HepG2 (cell line): ENCODE results near the gene ANKRD7. TPM values are rescaled to one million over a fixed set of nuclear protein-coding genes. Genes with fewer than 3 reads are reported as not detected.

Experiments
- ATAC-seq: fragments of 200-7000 bp; cut with Tn5 transposase; 3 replicates; pipeline ENCODE4 v1.9.1; 2020; ENCODE audit warnings: mild to moderate bottlenecking, moderate library complexity
- BruUV-seq: library from RNA; stranded (reverse); fragments of 400-500 nt; replicated peaks from 2 replicates; lab custom pipeline; 2021; lab: Mats Ljungman, UMichigan
- CTCF ChIA-PET: fragments of 300-600 bp; formaldehyde crosslinking; extraction: SDS; loops from one replicate; lab custom pipeline; 2021; ENCODE audit warnings: low total read pairs, inconsistent platforms, low intra/inter-chr PET ratio; lab: Yijun Ruan, JAX
- POLR2A ChIA-PET: fragments of 350-600 bp; sonication (Branson Sonifier 250); formaldehyde crosslinking; loops from one replicate; lab custom pipeline; 2020; ENCODE audit warnings: antibody characterized with exemption, inconsistent platforms; lab: Yijun Ruan, JAX
- DNase-seq: peaks from one replicate; pipeline ENCODE4 v3.0.0-alpha.2; 2015; ENCODE audit warnings: low spot score
- FAIRE-seq: peaks from 3 replicates; lab custom pipeline; 2011; peaks lifted over from hg19 to GRCh38; lab: Jason Lieb, UNC
- H2AFZ ChIP-seq: one replicate; pipeline ENCODE4 v1.6.1; 2011; ENCODE audit warnings: low read length, inconsistent platforms
- H3K27ac ChIP-seq: fragments of 300-600 bp; 3 replicates; pipeline ENCODE4 v1.8.0; 2011; ENCODE audit warnings: mixed run types, mild to moderate bottlenecking, mixed read lengths, low read length, inconsistent platforms; ENCODE audit not compliant: insufficient read depth; ENCODE audit errors: extremely low read length
- H3K27me3 ChIP-seq, 2 experiments: fragments of 200-600 bp in 1 of 2; 2 replicates in 1 of 2; 3 replicates in 1 of 2; pipeline versions ENCODE4 v1.6.0 to v1.8.0; 2011; ENCODE audit warnings: low read length in 2 of 2, mild to moderate bottlenecking in 2 of 2, moderate library complexity in 2 of 2, inconsistent platforms in 1 of 2; ENCODE audit not compliant: insufficient read depth in 2 of 2, control insufficient read depth in 1 of 2
- H3K36me3 ChIP-seq, 2 experiments: fragments of 200-600 bp in 1 of 2; replicated peaks in 1 of 2; 2 replicates in 1 of 2; 3 replicates in 1 of 2; pipeline versions ENCODE4 v1.5.1 to v1.8.0; 2011; ENCODE audit warnings: low read length in 2 of 2, inconsistent platforms in 1 of 2; ENCODE audit not compliant: insufficient read depth in 2 of 2, control insufficient read depth in 1 of 2
- H3K4me1 ChIP-seq: 2 replicates; pipeline ENCODE4 v1.5.1; 2012; ENCODE audit warnings: low read length, inconsistent platforms; ENCODE audit not compliant: insufficient read depth
- H3K4me2 ChIP-seq: 2 replicates; pipeline ENCODE4 v1.6.0; 2011; ENCODE audit warnings: low read depth, low read length, inconsistent platforms
- H3K4me3 ChIP-seq, 3 experiments: fragments of 200-600 bp in 1 of 3; sonication (generic), shearing (Covaris generic) in 1 of 3; replicated peaks in 1 of 3; 2 replicates each; pipeline ENCODE4 v1.5.1; 2011 to 2016; ENCODE audit warnings: low read length in 3 of 3, inconsistent platforms in 2 of 3, low read depth in 2 of 3, mild to moderate bottlenecking in 2 of 3, control low read depth in 1 of 3, mixed read lengths in 1 of 3; ENCODE audit not compliant: insufficient read depth in 1 of 3
- H3K79me2 ChIP-seq: one replicate; pipeline ENCODE4 v1.6.1; 2011; ENCODE audit warnings: low read length, inconsistent platforms; ENCODE audit not compliant: insufficient read depth
- H3K9ac ChIP-seq: 2 replicates; pipeline ENCODE4 v1.6.0; 2011; ENCODE audit warnings: mild to moderate bottlenecking, low read depth, low read length, inconsistent platforms; ENCODE audit not compliant: insufficient read depth
- H3K9me3 ChIP-seq: 2 replicates; pipeline ENCODE4 v1.5.1; 2012; ENCODE audit warnings: mild to moderate bottlenecking, low read length
- H4K20me1 ChIP-seq: 2 replicates; pipeline ENCODE4 v1.6.0; 2011; ENCODE audit warnings: inconsistent platforms, mild to moderate bottlenecking, low read length, moderate library complexity; ENCODE audit not compliant: insufficient read depth
- ELF1 ChIP-seq: sonication (generic); formaldehyde crosslinking; IDR thresholded peaks from 2 replicates; pipeline ENCODE4 v1.4.0; 2020; ENCODE audit warnings: missing genetic modification reagents
- IRX3 ChIP-seq: sonication (generic); formaldehyde crosslinking; IDR thresholded peaks from 2 replicates; pipeline ENCODE4 v1.8.1; 2023; ENCODE audit warnings: mild to moderate bottlenecking, low read depth, missing genetic modification reagents, borderline replicate concordance
- KDM1A ChIP-seq: IDR thresholded peaks from 2 replicates; pipeline ENCODE4 v1.6.1; 2016; ENCODE audit warnings: missing compliant biosample characterization
- KLF6 ChIP-seq: IDR thresholded peaks from 2 replicates; pipeline ENCODE4 v1.8.0; 2016; ENCODE audit warnings: missing biosample characterization, missing genetic modification reagents
- MAFF ChIP-seq: IDR thresholded peaks from 2 replicates; pipeline ENCODE4 v1.6.1; 2011; ENCODE audit warnings: low read depth, low read length, improper control_type of control experiment
- MED8 ChIP-seq: sonication (generic); formaldehyde crosslinking; IDR thresholded peaks from 2 replicates; pipeline ENCODE4 v1.8.1; 2023; ENCODE audit warnings: mild to moderate bottlenecking, missing genetic modification reagents; ENCODE audit not compliant: insufficient replicate concordance
- MLX ChIP-seq: IDR thresholded peaks from 2 replicates; pipeline ENCODE4 v1.6.1; 2016
- NBN ChIP-seq: fragments of 450-650 bp; conservative IDR thresholded peaks from 2 replicates; pipeline ENCODE4 v1.6.1; 2017
- NPAS2 ChIP-seq: sonication (generic); formaldehyde crosslinking; IDR thresholded peaks from 2 replicates; pipeline ENCODE4 v1.8.0; 2022; ENCODE audit warnings: mild to moderate bottlenecking, missing genetic modification reagents, borderline replicate concordance
- SIN3A ChIP-seq: IDR thresholded peaks from 2 replicates; pipeline ENCODE4 v1.6.1; 2011; ENCODE audit warnings: low read depth, mild to moderate bottlenecking, control low read depth, low read length, borderline replicate concordance
- SIX1 ChIP-seq: sonication (generic); formaldehyde crosslinking; IDR thresholded peaks from 2 replicates; pipeline ENCODE4 v1.4.0; 2020; ENCODE audit warnings: missing genetic modification reagents, borderline replicate concordance
- SP4 ChIP-seq: sonication (generic); formaldehyde crosslinking; IDR thresholded peaks from 2 replicates; pipeline ENCODE4 v1.8.1; 2023; ENCODE audit warnings: mild to moderate bottlenecking, missing genetic modification reagents
- TFE3 ChIP-seq: IDR thresholded peaks from 2 replicates; pipeline ENCODE4 v1.6.1; 2016
- TIGD3 ChIP-seq: sonication (generic); formaldehyde crosslinking; IDR thresholded peaks from 2 replicates; pipeline ENCODE4 v1.5.1; 2020; ENCODE audit warnings: mild to moderate bottlenecking, missing genetic modification reagents, borderline replicate concordance
- ZFP82 ChIP-seq: sonication (generic); formaldehyde crosslinking; IDR thresholded peaks from 2 replicates; pipeline ENCODE4 v1.5.1; 2020; ENCODE audit warnings: mild to moderate bottlenecking, missing genetic modification reagents, borderline replicate concordance
- ZNF773 ChIP-seq: sonication (generic); formaldehyde crosslinking; IDR thresholded peaks from 2 replicates; pipeline ENCODE4 v1.4.0; 2020; ENCODE audit warnings: missing genetic modification reagents, borderline replicate concordance
- WGBS: methylation state at CpG from one replicate; pipeline ENCODE4 v1.1.6; 2017; ENCODE audit warnings: low lambda C conversion rate; 5-methylcytosine and 5-hydroxymethylcytosine counted together
- in situ Hi-C: cut with HindIII; loops from 2 replicates; pipeline ENCODE4 v1.10.0; 2017; ENCODE audit warnings: low pct_unique_long_range_greater_than_20kb; ENCODE audit not compliant: extremely low pct_ligation_motif_present
- intact Hi-C: fragments of 100-400 bp; cut with micrococcal nuclease; formaldehyde crosslinking; loops from one replicate; pipeline ENCODE4 v1.10.0; 2022; ENCODE audit not compliant: unreplicated experiment
- polyA plus RNA-seq, 8 experiments: library from polyadenylated mRNA; depleted of rRNA in 3 of 8; stranded (reverse) in 7 of 8; unstranded in 1 of 8; fragments of >200 nt; fragmentation: Illumina TruSeq in 4 of 8; extraction: Trizol in 4 of 8; gene quantifications; 2 replicates each; pipeline versions ENCODE4 v1.2.1 to v1.2.3, GENCODE V29; 2011 to 2016; ENCODE audit warnings: low read depth in 4 of 8, missing spikeins in 1 of 8, mixed read lengths in 1 of 8; ENCODE audit not compliant: insufficient read depth in 1 of 8
- total RNA-seq, 5 experiments: library from RNA; depleted of rRNA; stranded (reverse); fragments of >200 nt; fragmentation: Illumina TruSeq; extraction: Trizol; gene quantifications; 2 replicates each; pipeline ENCODE4 v1.2.3, GENCODE V29; 2016; ENCODE audit warnings: low read depth in 1 of 5
- TF ChIP-seq, protein P1 (sequence below): sonication (generic); formaldehyde crosslinking; IDR thresholded peaks from 2 replicates; pipeline ENCODE4 v1.5.0; 2020; ENCODE audit warnings: mild to moderate bottlenecking, missing genetic modification reagents

The ANKRD7 gene
- total and polyA plus RNA-seq, 2 of the 13 experiments (the other 11 are each of a cell fraction or from before 2014, with no cell fraction given) = not detected

DNA sequence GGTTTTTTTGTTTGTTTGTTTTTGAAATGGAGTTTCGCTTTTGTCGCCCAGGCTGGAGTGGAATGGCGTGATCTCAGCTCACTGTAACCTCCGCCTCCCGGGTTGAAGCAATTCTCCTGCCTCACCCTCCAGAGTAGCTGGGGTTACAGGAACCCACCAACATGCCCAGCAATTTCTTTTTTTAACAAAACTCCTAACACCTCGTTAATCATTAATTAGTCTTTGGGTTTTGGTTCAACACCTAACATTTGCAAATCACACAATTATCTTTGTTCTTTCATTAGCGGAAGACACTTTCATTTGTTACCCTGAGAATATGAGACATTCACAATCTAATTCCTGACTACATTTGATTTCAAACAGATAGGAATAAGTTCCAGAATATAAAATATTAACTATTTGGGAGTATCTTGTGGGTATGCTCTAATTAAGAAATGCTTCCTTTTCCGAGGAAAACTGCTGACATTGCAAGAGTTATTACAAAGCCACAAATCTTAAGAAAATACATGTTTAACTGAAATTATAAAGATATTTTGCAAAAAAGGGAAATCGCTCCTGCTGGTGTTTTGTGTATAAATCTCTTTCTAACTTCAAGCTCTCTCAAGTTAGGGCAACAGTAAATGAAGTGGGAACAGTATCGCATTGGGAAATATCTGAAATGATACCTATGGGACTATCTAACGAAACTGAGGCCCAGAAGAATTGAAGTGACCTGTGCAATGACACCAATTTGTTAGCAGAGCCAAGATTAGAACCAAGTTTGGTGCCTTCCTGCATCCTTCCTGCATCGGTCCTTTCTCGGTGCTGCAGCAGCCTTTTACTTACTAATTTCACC, 41.7 kb upstream of the ANKRD7 start (continued):
- peak; percentile 94 for TF ChIP-seq MAFF
- TF ChIP-seq NPAS2 (CRISPR knock-in tag) = no peak

DNA sequence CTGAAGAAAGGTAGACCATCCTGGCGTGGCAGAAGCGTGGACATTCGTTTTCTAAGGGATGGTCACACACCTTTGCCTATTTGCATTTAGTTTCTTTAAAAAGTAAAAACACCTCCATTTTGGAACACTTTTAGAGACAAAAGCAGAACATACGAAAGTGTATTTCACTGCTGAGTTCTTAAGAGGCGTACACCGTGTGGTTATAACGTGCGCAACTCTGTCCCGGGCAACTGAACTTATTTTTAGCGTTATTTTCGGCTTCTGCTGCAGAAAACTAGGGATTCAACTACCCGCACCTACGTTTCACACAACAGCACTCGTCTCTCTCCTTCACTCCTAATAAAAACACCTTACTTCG, 41.1 kb upstream of the ANKRD7 start:
- Histone ChIP-seq H3K79me2 (peaks cover 28% of the 10 kb centered on the region), H3K36me3 (peaks cover 0 to under 1% of the 10 kb centered on the region in 2 experiments; a peak in 2 of 5 replicates), H3K4me3 (peak overlapping the region; percentile 79 to 95 (median 90)), H3K9me3 (no peaks in the 10 kb centered on the region), H2AFZ (peak overlapping the region; percentile 91), H3K4me2 (peak overlapping the region; percentile 81), H3K9ac (peak overlapping the region; percentile 95), H4K20me1 (no peaks in the 10 kb centered on the region), H3K27ac (peak overlapping the region; percentile 80), H3K27me3 (no peaks in the 10 kb centered on the region; a peak in 2 of 5 replicates), H3K4me1 (peaks cover 25% of the 10 kb centered on the region)
- WGBS = under 1% methylated on average over 15 of the region's 15 CpGs
- no peak for TF ChIP-seq MLX (CRISPR knock-in tag)
- 0 out of 2 replicates have a peak, but pooled peaks have one; percentile 2 for TF ChIP-seq ZFP82 (CRISPR knock-in tag)
- 0 out of 2 replicates have a peak, but pooled peaks have one; percentile 0 for TF ChIP-seq TFE3 (CRISPR knock-in tag)
- TF ChIP-seq SIN3A = no peak
- TF ChIP-seq MED8 (CRISPR knock-in tag) = no peak
- TF ChIP-seq IRX3 (CRISPR knock-in tag) = no peak
- TF ChIP-seq KDM1A (CRISPR knock-in tag) = no peak
- TF ChIP-seq ELF1 (CRISPR knock-in tag) = no peak
- TF ChIP-seq ZNF773 (CRISPR knock-in tag) = no peak
- peak; percentile 11; the same call in 1 of the 2 replicates for TF ChIP-seq KLF6
- 0 out of 2 replicates have a peak, but pooled peaks have one; percentile 14 for TF ChIP-seq SP4 (CRISPR knock-in tag)
- TF ChIP-seq TIGD3 (CRISPR knock-in tag) = no peak
- TF ChIP-seq, protein P1, sequence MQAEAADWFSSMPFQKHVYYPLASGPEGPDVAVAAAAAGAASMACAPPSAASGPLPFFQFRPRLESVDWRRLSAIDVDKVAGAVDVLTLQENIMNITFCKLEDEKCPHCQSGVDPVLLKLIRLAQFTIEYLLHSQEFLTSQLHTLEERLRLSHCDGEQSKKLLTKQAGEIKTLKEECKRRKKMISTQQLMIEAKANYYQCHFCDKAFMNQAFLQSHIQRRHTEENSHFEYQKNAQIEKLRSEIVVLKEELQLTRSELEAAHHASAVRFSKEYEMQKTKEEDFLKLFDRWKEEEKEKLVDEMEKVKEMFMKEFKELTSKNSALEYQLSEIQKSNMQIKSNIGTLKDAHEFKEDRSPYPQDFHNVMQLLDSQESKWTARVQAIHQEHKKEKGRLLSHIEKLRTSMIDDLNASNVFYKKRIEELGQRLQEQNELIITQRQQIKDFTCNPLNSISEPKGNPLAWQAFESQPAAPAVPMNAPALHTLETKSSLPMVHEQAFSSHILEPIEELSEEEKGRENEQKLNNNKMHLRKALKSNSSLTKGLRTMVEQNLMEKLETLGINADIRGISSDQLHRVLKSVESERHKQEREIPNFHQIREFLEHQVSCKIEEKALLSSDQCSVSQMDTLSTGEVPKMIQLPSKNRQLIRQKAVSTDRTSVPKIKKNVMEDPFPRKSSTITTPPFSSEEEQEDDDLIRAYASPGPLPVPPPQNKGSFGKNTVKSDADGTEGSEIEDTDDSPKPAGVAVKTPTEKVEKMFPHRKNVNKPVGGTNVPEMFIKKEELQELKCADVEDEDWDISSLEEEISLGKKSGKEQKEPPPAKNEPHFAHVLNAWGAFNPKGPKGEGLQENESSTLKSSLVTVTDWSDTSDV (CRISPR knock-in tag) = no peak
- no peak for TF ChIP-seq NBN
- TF ChIP-seq SIX1 = no peak
- TSS peak; percentile 99 for BruUV-seq
- in situ Hi-C loops (no loop called here), intact Hi-C loops (no loop called here)
- CTCF ChIA-PET = no interaction called here
- FAIRE-seq = no peak
- ATAC-seq = peak; percentile 47
- POLR2A ChIA-PET = no interaction called here
- no peak for DNase-seq
